Nephron (organoid): Measurements from ENCODE around the gene ZNHIT1.
A peak's percentile ranks its signal among the peaks of the same experiment; 100 is the strongest.

Experiments
- H3K27ac Mint-ChIP-seq, 3 experiments: 2 replicates each; pipeline ENCODE4 v1.8.0; 2020; ENCODE audit warnings: mixed read lengths in 3 of 3, mild to moderate bottlenecking in 2 of 3, moderate library complexity in 1 of 3
- H3K27me3 Mint-ChIP-seq: 2 replicates; pipeline ENCODE4 v1.8.0; 2021; ENCODE audit warnings: low read depth, mild to moderate bottlenecking, moderate library complexity, mixed read lengths
- H3K36me3 Mint-ChIP-seq: 2 replicates; pipeline ENCODE4 v1.8.0; 2020; ENCODE audit warnings: low read depth, mixed read lengths
- H3K4me1 Mint-ChIP-seq: 2 replicates; pipeline ENCODE4 v1.8.0; 2020; ENCODE audit warnings: mixed read lengths
- H3K4me3 Mint-ChIP-seq, 3 experiments: 2 replicates each; pipeline ENCODE4 v1.8.0; 2020; ENCODE audit warnings: mild to moderate bottlenecking in 3 of 3, mixed read lengths in 3 of 3, moderate library complexity in 2 of 3
- H3K9me3 Mint-ChIP-seq: 2 replicates; pipeline ENCODE4 v1.8.0; 2020; ENCODE audit warnings: mixed read lengths
- TF ChIP-seq, protein P1 (sequence below), 3 experiments: fragments of 200-600 bp; sonication (generic); IDR thresholded peaks; one replicate each; pipeline ENCODE4 v1.5.0; 2021; ENCODE audit warnings: antibody characterized with exemption in 3 of 3; ENCODE audit not compliant: unreplicated experiment in 3 of 3

Gene ZNHIT1

GRCh38 chr7:101232141-101232850 is 14.3 kb downstream of the ZNHIT1 start:
- Mint-ChIP-seq H3K4me1 (no peaks in the 10 kb centered on the region), H3K36me3 (peaks cover 12% of the 10 kb centered on the region), H3K9me3 (no peaks in the 10 kb centered on the region), H3K4me3 (peak overlapping the region in 2 of 3 experiments; percentile 57 to 63), H3K27me3 (no peaks in the 10 kb centered on the region), H3K27ac (peak overlapping the region; percentile 28 to 55 (median 46))
- TF ChIP-seq, protein P1, sequence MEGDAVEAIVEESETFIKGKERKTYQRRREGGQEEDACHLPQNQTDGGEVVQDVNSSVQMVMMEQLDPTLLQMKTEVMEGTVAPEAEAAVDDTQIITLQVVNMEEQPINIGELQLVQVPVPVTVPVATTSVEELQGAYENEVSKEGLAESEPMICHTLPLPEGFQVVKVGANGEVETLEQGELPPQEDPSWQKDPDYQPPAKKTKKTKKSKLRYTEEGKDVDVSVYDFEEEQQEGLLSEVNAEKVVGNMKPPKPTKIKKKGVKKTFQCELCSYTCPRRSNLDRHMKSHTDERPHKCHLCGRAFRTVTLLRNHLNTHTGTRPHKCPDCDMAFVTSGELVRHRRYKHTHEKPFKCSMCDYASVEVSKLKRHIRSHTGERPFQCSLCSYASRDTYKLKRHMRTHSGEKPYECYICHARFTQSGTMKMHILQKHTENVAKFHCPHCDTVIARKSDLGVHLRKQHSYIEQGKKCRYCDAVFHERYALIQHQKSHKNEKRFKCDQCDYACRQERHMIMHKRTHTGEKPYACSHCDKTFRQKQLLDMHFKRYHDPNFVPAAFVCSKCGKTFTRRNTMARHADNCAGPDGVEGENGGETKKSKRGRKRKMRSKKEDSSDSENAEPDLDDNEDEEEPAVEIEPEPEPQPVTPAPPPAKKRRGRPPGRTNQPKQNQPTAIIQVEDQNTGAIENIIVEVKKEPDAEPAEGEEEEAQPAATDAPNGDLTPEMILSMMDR (IDR thresholded peaks at IDR 0.05; ENCODE audit: unreplicated experiment in 3 of 3): no peak

DNA sequence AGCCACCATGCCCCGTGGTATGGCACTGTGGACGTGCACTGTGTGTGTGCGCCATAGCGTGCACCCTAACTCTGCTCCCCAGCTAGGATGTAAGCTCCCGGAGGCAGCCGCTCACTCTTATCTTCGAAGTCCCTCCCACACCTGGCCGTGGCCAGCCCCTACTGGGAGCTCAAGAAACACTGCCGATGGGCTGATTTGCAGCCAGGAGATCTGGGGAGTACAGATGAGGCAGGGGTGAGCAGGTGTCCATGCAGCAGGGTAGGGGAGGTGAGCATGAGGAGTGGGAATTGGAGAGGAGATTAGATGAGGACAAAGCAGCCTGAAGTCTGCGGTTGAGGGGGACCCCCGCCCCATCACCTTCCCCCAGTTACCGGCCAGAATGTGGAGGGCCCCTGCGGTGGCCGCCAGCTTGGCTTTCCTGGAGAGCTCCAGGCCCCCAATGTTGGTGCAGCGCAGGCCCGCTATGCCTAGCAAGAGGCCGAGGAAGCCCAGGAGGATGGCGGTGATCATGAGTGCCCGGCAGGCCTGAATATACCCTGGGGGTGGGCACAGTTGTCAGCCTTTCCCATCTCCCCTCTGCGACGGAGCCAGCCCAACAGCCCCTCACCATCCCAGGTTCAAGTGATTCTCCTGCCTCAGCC is 16.1 kb downstream of the ZNHIT1 start:
- TF ChIP-seq, protein P1 (IDR thresholded peaks at IDR 0.05; ENCODE audit: unreplicated experiment in 3 of 3): no peak
- peaks cover 13% of the 10 kb centered on the region for H3K4me1 Mint-ChIP-seq
- H3K4me3 Mint-ChIP-seq: no peak overlapping the region
- no peak overlapping the region for H3K27ac Mint-ChIP-seq
- no peaks in the 10 kb centered on the region for H3K27me3 Mint-ChIP-seq
- H3K36me3 Mint-ChIP-seq: peaks cover 13% of the 10 kb centered on the region
- no peaks in the 10 kb centered on the region for H3K9me3 Mint-ChIP-seq

DNA sequence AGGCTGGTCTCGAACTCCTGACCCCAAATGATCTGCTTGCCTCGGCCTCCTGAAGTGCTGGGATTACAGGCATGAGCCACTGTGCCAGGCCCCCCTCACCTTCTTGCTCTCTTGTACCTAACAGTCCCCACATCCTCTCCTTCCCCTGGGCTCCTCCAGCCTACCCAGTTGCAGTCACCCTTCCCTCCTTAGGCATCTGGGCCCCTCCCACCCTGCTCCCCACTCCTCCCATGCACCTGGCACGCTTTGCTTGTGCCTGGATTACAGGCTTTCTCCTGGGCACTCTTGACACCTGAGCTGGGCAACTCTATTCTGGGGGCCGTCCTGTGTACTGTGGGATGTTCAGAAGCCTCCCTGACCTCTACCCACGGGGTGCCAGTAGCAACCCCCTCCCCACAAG is 16.7 kb downstream of the ZNHIT1 start:
- TF ChIP-seq, protein P1 (IDR thresholded peaks at IDR 0.05; ENCODE audit: unreplicated experiment in 3 of 3): no peak
- Mint-ChIP-seq H3K9me3 (no peaks in the 10 kb centered on the region), H3K4me3 (no peak overlapping the region)

DNA sequence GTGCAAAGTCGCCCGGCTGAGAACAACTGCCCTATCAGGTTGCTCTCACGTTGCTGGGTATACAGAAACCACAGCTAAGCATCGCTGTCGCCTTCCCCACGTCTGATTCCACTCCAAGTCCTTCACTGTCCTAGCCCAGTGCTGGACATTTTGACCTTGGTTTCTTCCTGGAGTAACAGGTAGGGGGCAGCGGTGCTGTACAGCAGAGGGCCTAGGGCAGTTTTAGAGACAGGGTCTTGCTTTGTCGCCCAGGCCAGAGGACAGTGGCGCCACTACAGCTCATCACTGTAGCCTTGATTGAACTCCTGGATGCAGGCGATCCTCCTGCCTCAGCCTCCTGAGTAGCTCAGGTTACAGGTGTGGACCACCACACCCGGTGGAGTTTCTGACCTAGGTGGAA is 17.1 kb downstream of the ZNHIT1 start:
- Mint-ChIP-seq H3K36me3 (peaks cover 9% of the 10 kb centered on the region), H3K27me3 (no peaks in the 10 kb centered on the region), H3K27ac (no peak overlapping the region), H3K4me1 (peaks cover 13% of the 10 kb centered on the region), H3K9me3 (no peaks in the 10 kb centered on the region), H3K4me3 (no peak overlapping the region)
- TF ChIP-seq, protein P1 (IDR thresholded peaks at IDR 0.05; ENCODE audit: unreplicated experiment in 3 of 3): peak in 1 of 3 experiments; percentile 22

More for the DNA sequence above, 16.7 kb downstream of the ZNHIT1 start:
- Mint-ChIP-seq H3K27me3 (no peaks in the 10 kb centered on the region), H3K4me1 (peaks cover 13% of the 10 kb centered on the region), H3K36me3 (peaks cover 9% of the 10 kb centered on the region), H3K27ac (no peak overlapping the region)

DNA sequence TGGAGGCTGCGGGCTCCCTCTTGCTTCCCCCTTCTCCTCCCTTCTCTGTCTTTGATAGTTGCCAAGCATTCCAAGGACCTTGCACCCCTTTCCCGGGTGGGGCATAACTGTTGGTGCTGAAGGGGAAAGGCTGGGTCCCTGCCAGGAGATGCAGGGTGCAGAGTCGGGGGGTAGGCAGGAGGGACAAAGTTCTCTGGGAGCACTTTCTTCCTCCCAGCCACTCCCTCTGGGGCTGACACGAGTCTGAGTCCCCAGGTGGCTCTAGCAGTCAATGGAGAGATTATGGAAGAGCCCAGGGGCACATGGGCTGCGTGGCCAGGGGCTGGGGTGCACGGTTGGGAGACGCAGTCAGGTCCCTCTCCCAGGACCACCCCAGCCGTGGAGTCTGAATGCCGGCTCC is 17.6 kb downstream of the ZNHIT1 start:
- Mint-ChIP-seq H3K9me3 (no peaks in the 10 kb centered on the region), H3K4me3 (no peak overlapping the region), H3K27me3 (no peaks in the 10 kb centered on the region), H3K27ac (no peak overlapping the region), H3K36me3 (peaks cover 8% of the 10 kb centered on the region), H3K4me1 (peaks cover 13% of the 10 kb centered on the region)
- TF ChIP-seq, protein P1 (IDR thresholded peaks at IDR 0.05; ENCODE audit: unreplicated experiment in 3 of 3): no peak
